ENCODE data around the gene ZNF263. TPM values are rescaled to one million over a fixed set of nuclear protein-coding genes. Genes with fewer than 3 reads are reported as not detected.
"Not testable (repeated sequence)": the region's sequence is repeated elsewhere in the genome, so short reads cannot be mapped to it uniquely, and the experiment has no call there.

Gene ZNF263
- total and polyA plus RNA-seq, 10 of the 15 experiments (the other 5 are each of a cell fraction or from before 2014, with no cell fraction given): 4.7 to 45.6 (median 24.5) TPM

DNA sequence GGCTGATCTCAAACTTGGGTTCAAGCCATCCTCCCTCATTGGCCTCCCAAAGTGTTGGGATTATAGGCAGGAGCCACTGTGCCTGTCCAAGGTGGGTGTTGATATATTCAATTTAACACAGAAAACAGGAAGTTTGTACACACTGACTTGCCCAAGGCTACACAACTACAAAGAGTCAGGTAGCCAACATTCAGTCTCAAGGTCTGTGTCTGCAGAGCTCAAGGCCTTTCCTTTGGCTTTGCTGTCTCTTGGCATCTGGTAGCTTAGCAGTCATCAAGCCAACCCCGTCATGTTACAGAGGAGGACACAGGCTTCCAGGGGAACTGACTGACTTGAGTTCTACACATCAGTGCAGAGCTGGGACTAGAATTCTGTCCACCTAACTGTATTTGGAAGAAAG is 15.0 kb upstream of the ZNF263 start (continued):
- TF ChIP-seq SMAD1 (IDR thresholded peaks at IDR 0.05; ENCODE audit: low read depth, partially characterized antibody): no peak

DNA sequence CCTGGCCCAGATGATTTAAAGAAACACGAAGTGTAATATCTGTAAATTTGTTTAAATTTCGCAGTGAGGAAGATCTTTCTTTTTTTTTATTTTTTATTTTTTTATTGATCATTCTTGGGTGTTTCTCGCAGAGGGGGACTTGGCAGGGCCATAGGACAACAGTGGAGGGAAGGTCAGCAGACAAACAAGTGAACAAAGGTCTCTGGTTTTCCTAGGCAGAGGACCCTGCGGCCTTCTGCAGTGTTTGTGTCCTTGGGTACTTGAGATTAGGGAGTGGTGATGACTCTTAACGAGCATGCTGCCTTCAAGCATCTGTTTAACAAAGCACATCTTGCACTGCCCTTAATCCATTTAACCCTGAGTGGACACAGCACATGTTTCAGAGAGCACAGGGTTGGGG is 12.6 kb upstream of the ZNF263 start:
- H4K20me1 ChIP-seq (ENCODE audit: control insufficient read depth, insufficient read depth); H3K4me3 ChIP-seq; H3K27me3 ChIP-seq (replicated peaks in 1 of 2; ENCODE audit: control insufficient read depth in 2 of 2, insufficient read depth in 2 of 2, low read length in 1 of 2); H3K4me1 ChIP-seq (ENCODE audit: control insufficient read depth, insufficient read depth, low read length); in situ Hi-C loops (cut with MboI); H3K36me3 ChIP-seq (ENCODE audit: control insufficient read depth in 2 of 2, insufficient read depth in 2 of 2, low read length in 1 of 2); POLR2A ChIA-PET; SMC1A ChIA-PET (ENCODE audit: uncharacterized antibody, unreplicated experiment); intact Hi-C loops (cut with micrococcal nuclease; ENCODE audit: unreplicated experiment); RAD21 ChIA-PET (ENCODE audit: unreplicated experiment); ATAC-seq; BruUV-seq (replicated peaks); CTCF ChIA-PET; H3K79me2 ChIP-seq (ENCODE audit: control insufficient read depth, insufficient read depth, low read length); H3K4me2 ChIP-seq (ENCODE audit: control insufficient read depth, insufficient read depth); FAIRE-seq; H3K9ac ChIP-seq (ENCODE audit: control insufficient read depth, insufficient read depth, low read length); H3K9me3 ChIP-seq (replicated peaks; ENCODE audit: control insufficient read depth, insufficient read depth, low read length); DNase-seq (ENCODE audit: low read depth, low spot score); H3K27ac ChIP-seq (ENCODE audit: control insufficient read depth, insufficient read depth); H2AFZ ChIP-seq (ENCODE audit: control insufficient read depth, low read depth, low read length): not testable (repeated sequence)
- 94% methylated on average over 2 of the region's 5 CpGs for WGBS (ENCODE audit: insufficient coverage, insufficient replicate concordance, low lambda C conversion rate, missing lambda C conversion rate)

DNA sequence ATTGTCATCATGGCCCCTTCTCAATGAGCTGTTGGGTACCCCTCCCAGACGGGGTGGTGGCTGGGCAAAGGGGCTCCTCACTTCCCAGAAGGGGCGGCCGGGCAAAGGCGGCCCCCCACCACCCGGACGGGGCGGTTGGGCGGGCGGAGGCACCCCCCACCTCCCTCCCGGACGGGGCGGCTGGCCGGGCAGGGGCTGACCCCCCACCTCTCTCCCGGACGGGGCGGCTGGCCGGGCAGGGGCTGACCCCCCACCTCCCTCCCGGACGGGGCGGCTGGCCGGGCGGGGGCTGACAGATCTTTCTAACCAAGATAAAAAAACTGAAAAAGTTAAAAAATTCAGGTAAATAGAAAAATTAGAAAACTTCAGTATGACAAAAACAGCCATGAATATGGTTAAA is 12.0 kb upstream of the ZNF263 start:
- ATAC-seq; DNase-seq (ENCODE audit: low read depth, low spot score); in situ Hi-C loops (cut with MboI): not testable (repeated sequence)

More for the DNA sequence above, 12.0 kb upstream of the ZNF263 start:
- POLR2A ChIA-PET; H4K20me1 ChIP-seq (ENCODE audit: control insufficient read depth, insufficient read depth); H3K4me1 ChIP-seq (ENCODE audit: control insufficient read depth, insufficient read depth, low read length); FAIRE-seq; intact Hi-C loops (cut with micrococcal nuclease; ENCODE audit: unreplicated experiment); H3K4me3 ChIP-seq; BruUV-seq (replicated peaks); CTCF ChIA-PET; SMC1A ChIA-PET (ENCODE audit: uncharacterized antibody, unreplicated experiment); H3K27me3 ChIP-seq (replicated peaks in 1 of 2; ENCODE audit: control insufficient read depth in 2 of 2, insufficient read depth in 2 of 2, low read length in 1 of 2); H3K27ac ChIP-seq (ENCODE audit: control insufficient read depth, insufficient read depth); H3K4me2 ChIP-seq (ENCODE audit: control insufficient read depth, insufficient read depth); H3K79me2 ChIP-seq (ENCODE audit: control insufficient read depth, insufficient read depth, low read length); H3K36me3 ChIP-seq (ENCODE audit: control insufficient read depth in 2 of 2, insufficient read depth in 2 of 2, low read length in 1 of 2); RAD21 ChIA-PET (ENCODE audit: unreplicated experiment); H3K9ac ChIP-seq (ENCODE audit: control insufficient read depth, insufficient read depth, low read length); H3K9me3 ChIP-seq (replicated peaks; ENCODE audit: control insufficient read depth, insufficient read depth, low read length); H2AFZ ChIP-seq (ENCODE audit: control insufficient read depth, low read depth, low read length): not testable (repeated sequence)
- WGBS (ENCODE audit: insufficient coverage, insufficient replicate concordance, low lambda C conversion rate, missing lambda C conversion rate): 81% methylated on average over 6 of the region's 22 CpGs
